Neuronal stem cell (in vitro differentiated cells): ENCODE data around the gene ITPR2. TPM values are rescaled to one million over a fixed set of nuclear protein-coding genes. Genes with fewer than 3 reads are reported as not detected.

Source experiments
- DNase-seq: peaks from one replicate; pipeline ENCODE4 v3.0.0-alpha.2; 2013; ENCODE audit warnings: low spot score
- H2AFZ ChIP-seq: one replicate; pipeline ENCODE4 v1.6.1; 2013; ENCODE audit warnings: mild to moderate bottlenecking, low read length, inconsistent platforms
- H2AK5ac ChIP-seq: 2 replicates; pipeline ENCODE4 v1.6.1; 2013; ENCODE audit warnings: low read depth, mild to moderate bottlenecking, inconsistent platforms, low read length, moderate library complexity, mixed read lengths
- H2BK120ac ChIP-seq: 2 replicates; pipeline ENCODE4 v1.6.1; 2013; ENCODE audit warnings: low read depth, mild to moderate bottlenecking, inconsistent platforms, low read length, moderate library complexity, mixed read lengths
- H2BK12ac ChIP-seq: one replicate; pipeline ENCODE4 v1.6.1; 2013; ENCODE audit warnings: low read length, inconsistent platforms
- H2BK15ac ChIP-seq: 2 replicates; pipeline ENCODE4 v1.6.1; 2013; ENCODE audit warnings: mild to moderate bottlenecking, low read length, inconsistent platforms, mixed read lengths
- H2BK5ac ChIP-seq: one replicate; pipeline ENCODE4 v1.6.1; 2013; ENCODE audit warnings: inconsistent platforms, mild to moderate bottlenecking, low read length, moderate library complexity
- H3K14ac ChIP-seq: one replicate; pipeline ENCODE4 v1.6.1; 2013; ENCODE audit warnings: low read length, inconsistent platforms
- H3K18ac ChIP-seq: 2 replicates; pipeline ENCODE4 v1.6.1; 2013; ENCODE audit warnings: low read length, inconsistent platforms
- H3K23ac ChIP-seq: 2 replicates; pipeline ENCODE4 v1.6.1; 2013; ENCODE audit warnings: low read depth, mild to moderate bottlenecking, mixed read lengths, low read length, inconsistent platforms; ENCODE audit not compliant: poor library complexity
- H3K27ac ChIP-seq: replicated peaks from 3 replicates; pipeline ENCODE4 v1.5.1; 2013; ENCODE audit warnings: low read length, inconsistent platforms
- H3K27me3 ChIP-seq, 3 experiments: 2 replicates each; pipeline ENCODE4 v1.6.1; 2013; ENCODE audit warnings: low read length in 3 of 3, mild to moderate bottlenecking in 2 of 3, inconsistent platforms in 1 of 3, low read depth in 1 of 3, mixed read lengths in 1 of 3, moderate library complexity in 1 of 3; ENCODE audit not compliant: control insufficient read depth in 3 of 3, insufficient read depth in 3 of 3
- H3K36me3 ChIP-seq, 2 donors: replicated peaks in 1 of 2; 2 replicates each; pipeline ENCODE4 v1.6.1; 2013; ENCODE audit warnings: low read length in 2 of 2; ENCODE audit not compliant: control insufficient read depth in 2 of 2, insufficient read depth in 2 of 2
- H3K4ac ChIP-seq: 2 replicates; pipeline ENCODE4 v1.6.1; 2013; ENCODE audit warnings: inconsistent platforms, mild to moderate bottlenecking, low read length, moderate library complexity
- H3K4me1 ChIP-seq, 2 donors: 1 replicate in 1 of 2; 2 replicates in 1 of 2; pipeline ENCODE4 v1.6.1; 2013; ENCODE audit warnings: low read length in 2 of 2, low read depth in 1 of 2; ENCODE audit not compliant: control insufficient read depth in 2 of 2, insufficient read depth in 1 of 2
- H3K4me2 ChIP-seq: one replicate; pipeline ENCODE4 v1.6.1; 2013; ENCODE audit warnings: mild to moderate bottlenecking, low read length, inconsistent platforms; ENCODE audit not compliant: insufficient read depth, poor library complexity, severe bottlenecking
- H3K4me3 ChIP-seq, 2 donors: 2 replicates each; pipeline ENCODE4 v1.5.1; 2013; ENCODE audit warnings: low read length in 2 of 2, mild to moderate bottlenecking in 2 of 2, inconsistent platforms in 1 of 2, moderate library complexity in 1 of 2
- H3K79me1 ChIP-seq: one replicate; pipeline ENCODE4 v1.6.1; 2013; ENCODE audit warnings: low read depth, mild to moderate bottlenecking, inconsistent platforms, low read length, moderate library complexity
- H3K9ac ChIP-seq: one replicate; pipeline ENCODE4 v1.6.1; 2013; ENCODE audit warnings: mild to moderate bottlenecking, low read depth, low read length, inconsistent platforms; ENCODE audit not compliant: poor library complexity
- H3K9me3 ChIP-seq, 2 donors: replicated peaks in 1 of 2; 2 replicates each; pipeline versions ENCODE3 to v1.6.1; 2013; ENCODE audit warnings: low read length in 2 of 2, mild to moderate bottlenecking in 2 of 2, inconsistent platforms in 1 of 2, low read depth in 1 of 2, mixed read lengths in 1 of 2, moderate library complexity in 1 of 2; ENCODE audit not compliant: control insufficient read depth in 2 of 2, insufficient read depth in 1 of 2
- H4K8ac ChIP-seq: one replicate; pipeline ENCODE4 v1.6.1; 2013; ENCODE audit warnings: low read depth, mild to moderate bottlenecking, inconsistent platforms, low read length, moderate library complexity
- H4K91ac ChIP-seq: one replicate; pipeline ENCODE4 v1.6.1; 2013; ENCODE audit warnings: low read length, low read depth, mild to moderate bottlenecking, inconsistent platforms; ENCODE audit not compliant: poor library complexity
- WGBS, 2 donors: extraction: QIAGEN DNeasy Blood & Tissue Kit; methylation state at CpG; one replicate each; pipeline ENCODE4 v1.1.7; 2013; ENCODE audit warnings: missing lambda C conversion rate in 2 of 2, mixed read lengths in 1 of 2; ENCODE audit not compliant: insufficient read length in 2 of 2, insufficient replicate concordance in 1 of 2; ENCODE audit errors: extremely low coverage in 2 of 2; 5-methylcytosine and 5-hydroxymethylcytosine counted together
- small RNA-seq: library from polyadenylated mRNA; stranded (forward); fragments of <200 nt; extraction: miRNeasy Mini kit (QIAGEN cat#:217004); gene quantifications from one replicate; pipeline ENCODE3, GENCODE V24; 2013; ENCODE audit not compliant: insufficient read depth

The ITPR2 gene

DNA sequence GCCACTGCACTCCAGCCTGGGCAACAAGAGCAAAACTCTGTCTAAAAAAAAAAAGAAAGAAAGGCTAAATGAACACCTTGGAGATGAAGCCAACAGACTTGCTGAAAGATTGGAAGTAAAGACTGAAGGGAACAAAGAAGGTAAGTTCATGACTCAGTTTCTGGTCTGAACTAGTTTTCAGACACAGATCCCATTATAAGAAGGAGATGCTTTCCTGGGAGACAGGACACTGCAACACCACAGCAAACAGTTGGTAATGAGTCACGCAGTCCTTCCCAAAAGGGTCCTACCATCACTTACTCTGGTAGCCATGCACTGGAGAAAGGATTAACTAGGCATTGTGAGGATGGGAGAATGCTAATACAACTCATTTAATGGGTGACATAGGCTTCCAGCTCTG is 540.4 kb downstream of the ITPR2 start:
- Histone ChIP-seq H3K9me3 (no peaks in the 10 kb centered on the region), H3K27ac (no peak overlapping the region), H3K23ac (no peak overlapping the region), H3K4me2 (no peak overlapping the region), H2AFZ (no peak overlapping the region), H2BK15ac (no peak overlapping the region), H3K14ac (no peak overlapping the region), H2AK5ac (no peak overlapping the region), H3K4ac (no peak overlapping the region), H3K4me1 (no peaks in the 10 kb centered on the region), H3K36me3 (no peaks in the 10 kb centered on the region), H3K4me3 (no peak overlapping the region), H4K8ac (no peak overlapping the region), H3K27me3 (peaks cover 0 to 3% (median 0%) of the 10 kb centered on the region in 3 experiments), H2BK5ac (no peak overlapping the region), H3K79me1 (no peaks in the 10 kb centered on the region), H3K9ac (no peak overlapping the region), H3K18ac (no peak overlapping the region), H4K91ac (no peak overlapping the region), H2BK12ac (no peak overlapping the region), H2BK120ac (no peak overlapping the region)
- no CpG with 5 or more reads among the region's 1 CpG for WGBS, 2 donors
- no peak for DNase-seq

DNA sequence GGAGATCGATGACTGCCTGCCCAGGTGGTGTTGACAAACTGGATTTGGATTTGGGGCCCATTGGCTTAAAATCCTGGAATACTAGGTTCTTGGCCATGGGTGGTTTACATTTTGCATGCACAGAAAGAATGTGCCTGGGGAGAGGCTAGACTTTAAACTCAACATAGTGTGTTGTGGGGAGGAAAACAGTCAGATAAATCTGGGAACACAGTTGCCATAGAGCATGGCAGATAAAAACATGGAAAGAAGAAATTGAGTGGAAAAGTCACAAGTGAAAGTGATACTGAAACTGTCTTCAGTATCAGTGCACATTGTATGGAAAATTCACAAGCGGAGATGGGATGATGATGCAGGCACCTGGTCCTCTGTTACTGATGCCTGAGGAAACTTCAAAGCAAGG is 542.4 kb downstream of the ITPR2 start:
- Histone ChIP-seq H2BK5ac (no peak overlapping the region), H2BK15ac (no peak overlapping the region), H2BK12ac (no peak overlapping the region), H4K8ac (no peak overlapping the region), H3K27me3 (peaks cover 0 to 3% (median 0%) of the 10 kb centered on the region in 3 experiments), H3K23ac (no peak overlapping the region), H3K4ac (no peak overlapping the region), H3K79me1 (no peaks in the 10 kb centered on the region), H3K4me2 (no peak overlapping the region), H3K4me1 (no peaks in the 10 kb centered on the region), H2AK5ac (no peak overlapping the region), H3K9ac (no peak overlapping the region), H3K18ac (no peak overlapping the region), H4K91ac (no peak overlapping the region), H3K14ac (no peak overlapping the region), H3K27ac (no peak overlapping the region), H3K36me3 (no peaks in the 10 kb centered on the region), H3K4me3 (no peak overlapping the region), H2AFZ (no peak overlapping the region), H3K9me3 (no peaks in the 10 kb centered on the region), H2BK120ac (no peak overlapping the region)
- no peak for DNase-seq
- WGBS, 2 donors: no CpG with 5 or more reads among the region's 2 CpGs

DNA sequence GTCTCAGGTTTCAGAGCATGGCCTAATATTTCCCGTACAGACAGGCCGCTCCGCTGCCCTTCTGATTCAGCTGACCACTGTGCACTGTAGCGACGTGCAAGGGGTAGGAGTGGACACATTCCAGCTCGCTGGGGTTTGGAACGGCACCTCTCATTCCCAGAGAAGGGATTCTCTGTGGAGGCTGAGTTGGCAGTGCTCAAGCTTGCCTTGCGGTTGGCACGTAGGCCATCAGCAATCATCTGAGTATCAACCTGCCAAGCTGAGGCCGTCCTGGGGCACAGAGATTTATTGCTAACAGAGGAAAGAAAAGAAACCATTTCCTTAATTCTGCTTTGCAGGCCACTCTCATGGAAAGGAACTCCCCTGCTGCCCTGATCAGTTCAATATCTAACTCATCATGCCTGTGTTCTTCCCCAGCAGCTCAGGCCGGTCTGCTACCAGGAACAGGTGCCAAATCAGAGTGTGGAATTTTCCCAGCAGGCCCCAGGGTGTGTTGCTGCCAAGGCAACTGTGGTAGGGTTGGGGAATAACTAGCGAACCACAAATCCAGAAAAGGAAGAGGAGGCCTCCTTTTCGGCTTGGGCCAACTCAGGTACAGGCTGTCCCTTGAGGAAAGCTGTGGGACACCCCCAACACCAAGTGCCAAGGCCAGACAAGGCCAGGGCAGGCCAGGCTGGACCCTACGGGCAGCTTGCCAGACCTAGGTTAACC is 545.2 kb downstream of the ITPR2 start:
- WGBS, 2 donors: no CpG with 5 or more reads among the region's 14 CpGs
- Histone ChIP-seq H3K4me3 (no peak overlapping the region), H2BK15ac (peak overlapping the region; percentile 22)

More for the DNA sequence above, 545.2 kb downstream of the ITPR2 start:
- H3K9ac ChIP-seq: no peak overlapping the region
- no peak overlapping the region for H3K4ac ChIP-seq
- no peaks in the 10 kb centered on the region for H3K9me3 ChIP-seq
- H3K27me3 ChIP-seq: peaks cover 0 to 7% (median 0%) of the 10 kb centered on the region in 3 experiments
- DNase-seq: no peak
- H2BK5ac ChIP-seq: no peak overlapping the region
- no peak overlapping the region for H2BK120ac ChIP-seq
- H3K4me2 ChIP-seq: no peak overlapping the region
- H3K18ac ChIP-seq: peak overlapping the region; percentile 16
- no peak overlapping the region for H3K14ac ChIP-seq
- no peak overlapping the region for H4K91ac ChIP-seq
- H3K79me1 ChIP-seq: no peaks in the 10 kb centered on the region
- no peaks in the 10 kb centered on the region for H3K36me3 ChIP-seq
- peak overlapping the region; percentile 92 for H4K8ac ChIP-seq
- H3K23ac ChIP-seq: no peak overlapping the region
- H2BK12ac ChIP-seq: no peak overlapping the region
- no peaks in the 10 kb centered on the region for H3K4me1 ChIP-seq
- no peak overlapping the region for H2AFZ ChIP-seq
- H3K27ac ChIP-seq: no peak overlapping the region
- H2AK5ac ChIP-seq: peak overlapping the region; percentile 15

Small RNA genes within 50 kb of the gene (small RNA-seq; reads per million reads assigned to genes)
- not detected for gene RNA5SP354
